Heart right ventricle (tissue), 16 donors: ENCODE results near the gene GRID1. TPM values are rescaled to one million over a fixed set of nuclear protein-coding genes. Genes with fewer than 3 reads are reported as not detected.

ENCODE experiments used
- ATAC-seq, 8 donors: fragments of 200-7000 bp; cut with Tn5 transposase; one replicate each; pipeline ENCODE4 v1.9.1; 2020; ENCODE audit warnings: mild to moderate bottlenecking in 8 of 8, moderate library complexity in 8 of 8, moderate number of reproducible peaks in 1 of 8
- DNase-seq, 2 donors: peaks; one replicate each; pipeline ENCODE4 v3.0.0-alpha.2; 2020
- H3K27ac ChIP-seq, 10 donors: fragments of 200-600 bp; sonication (generic) in 2 of 10; one replicate each; pipeline versions ENCODE4 v1.5.0 to v1.8.0; 2020 to 2022; ENCODE audit warnings: mild to moderate bottlenecking in 3 of 10
- H3K27me3 ChIP-seq, 7 donors: fragments of 200-600 bp; one replicate each; pipeline ENCODE4 v1.8.0; 2021 to 2022; ENCODE audit warnings: mild to moderate bottlenecking in 2 of 7
- H3K36me3 ChIP-seq, 9 donors: fragments of 200-600 bp; sonication (generic) in 1 of 9; one replicate each; pipeline versions ENCODE4 v1.5.0 to v1.8.0; 2020 to 2022; ENCODE audit warnings: mild to moderate bottlenecking in 2 of 9
- H3K4me1 ChIP-seq, 9 donors: fragments of 200-600 bp; sonication (generic) in 1 of 9; one replicate each; pipeline versions ENCODE4 v1.5.0 to v1.8.0; 2020 to 2022; ENCODE audit warnings: mild to moderate bottlenecking in 4 of 9
- H3K4me3 ChIP-seq, 10 donors: fragments of 200-600 bp; sonication (generic) in 2 of 10; one replicate each; pipeline versions ENCODE4 v1.5.0 to v1.8.0; 2020 to 2022; ENCODE audit warnings: mild to moderate bottlenecking in 7 of 10, moderate library complexity in 2 of 10
- H3K9me3 ChIP-seq, 11 donors: fragments of 200-600 bp in 10 of 11; sonication (generic) in 2 of 11; one replicate each; pipeline versions ENCODE4 v1.5.0 to v1.8.0; 2013 to 2022; ENCODE audit warnings: mild to moderate bottlenecking in 2 of 11, control low read depth in 1 of 11, moderate library complexity in 1 of 11
- CTCF ChIP-seq, 9 donors: fragments of 200-600 bp; sonication (generic) in 2 of 9; IDR thresholded peaks; one replicate each; pipeline versions ENCODE4 v1.5.0 to v1.8.0; 2021 to 2022; ENCODE audit warnings: antibody characterized with exemption in 9 of 9, mild to moderate bottlenecking in 5 of 9, moderate library complexity in 1 of 9
- WGBS, 2 donors: extraction: QIAGEN DNeasy Blood & Tissue Kit; methylation state at CpG; one replicate each; pipeline ENCODE4 v1.1.7; 2013; ENCODE audit warnings: inconsistent platforms in 1 of 2; 5-methylcytosine and 5-hydroxymethylcytosine counted together
- intact Hi-C, 10 donors: fragments of 100-400 bp; cut with DNase I; formaldehyde crosslinking; loops; one replicate each; pipeline versions ENCODE4 v1.11.1 to v1.14.2; 2022
- polyA plus RNA-seq, 2 donors: library from polyadenylated mRNA; stranded (reverse); fragments of 200-250 nt; gene quantifications; one replicate each; pipeline ENCODE4 v1.2.3, GENCODE V29; 2013
- total RNA-seq, 10 donors: library from RNA; stranded (reverse); fragmentation: NEBNext Ultra II Directional in 3 of 10; extraction: Animal tissue kit (Norgen Biotek cat#: 25700) in 3 of 10; gene quantifications; one replicate each; pipeline versions ENCODE4 v1.2.1 to v1.2.4, GENCODE V29; 2021 to 2023
- donor health status: Arrhythmogenic right ventricular cardiomyopathy.
- donor health status: ischemic (EF 13 %, LVEDD 7.1; RV severe dilation, severe dysfunction).
- donor health status: healthy with polysubstance abuse.
- donor health status: DM: no; HTN: yes; CAD: no.
- donor health status: DM: no; HTN: no; CAD: no.
- donor health status: ischemic (EF 25% LVEDD 6.9; RV normal size, moderate dysfunction).
- donor health status: ischemic (EF 25% LVEDD 5.7; RV mildly dilated, moderate dysfunction).
- donor health status: healthy.
- donor health status: DM: yes; HTN: yes; CAD: no.
- donor health status: Ischemic cardiomyopathy.
- donor health status: ischemic (EF 35%, LVEDD 5.7; RV mildly dilated, moderate dysfunction).
- donor health status: nonischemic (EF 11% LVEDD 7.7; RV severe dilation, severe dysfunction).
- donor health status: DM: yes; HTN: yes; CAD: no.
- donor health status: PGD.
- donor health status: ischemic (EF 29% LVEDD 5.4; RV normal size, mild dysfunction).
- donor health status: nonischemic (EF 23%, LVEDD 6.1; RV moderate dilation, normal function).

The GRID1 gene
- total and polyA plus RNA-seq, 12 donors, result 0.44 to 3.4 (median 1.5) TPM

GRCh38 chr10:85645053-85645452 is 721.5 kb downstream of the GRID1 start:
- ATAC-seq (no peak), DNase-seq (no peak)
- TF ChIP-seq CTCF (IDR thresholded peaks at IDR 0.05), result no peak
- 51 to 67% methylated on average over 3 of the region's 3 CpGs for WGBS, 2 donors
- H3K4me3 ChIP-seq, result no peak overlapping the region
- no peaks in the 10 kb centered on the region for H3K9me3 ChIP-seq
- intact Hi-C loops, result no loop called here
- H3K27me3 ChIP-seq, result no peaks in the 10 kb centered on the region
- no peaks in the 10 kb centered on the region for H3K36me3 ChIP-seq
- H3K27ac ChIP-seq, result no peak overlapping the region
- peaks cover 0 to 14% (median 0%) of the 10 kb centered on the region in 9 donors for H3K4me1 ChIP-seq

- TF ChIP-seq CTCF (IDR thresholded peaks at IDR 0.05), result no peak
- no peak overlapping the region for H3K4me3 ChIP-seq
- H3K27me3 ChIP-seq, result no peaks in the 10 kb centered on the region
- no peaks in the 10 kb centered on the region for H3K9me3 ChIP-seq
- intact Hi-C loops, result no loop called here
- no peak for DNase-seq
- H3K4me1 ChIP-seq, result peaks cover 0 to 14% (median 0%) of the 10 kb centered on the region in 9 donors
- WGBS, 2 donors, result 87 to 89% methylated on average over 6 of the region's 6 CpGs
- H3K27ac ChIP-seq, result no peak overlapping the region
- no peaks in the 10 kb centered on the region for H3K36me3 ChIP-seq
- ATAC-seq, result no peak
These were observed 722.6 kb downstream of the GRID1 start for GRCh38 chr10:85643845-85644525.

- intact Hi-C loops, result no loop called here
- H3K27ac ChIP-seq, result no peak overlapping the region
- WGBS, 2 donors, result 85 to 91% methylated on average over 4 of the region's 4 CpGs
These were observed 723.3 kb downstream of the GRID1 start for GRCh38 chr10:85643171-85643844.

More at GRCh38 chr10:85643171-85643844, 723.3 kb downstream of the GRID1 start:
- Histone ChIP-seq H3K36me3 (no peaks in the 10 kb centered on the region), H3K4me1 (peaks cover 0 to 14% (median 0%) of the 10 kb centered on the region in 9 donors), H3K27me3 (no peaks in the 10 kb centered on the region), H3K4me3 (no peak overlapping the region), H3K9me3 (no peaks in the 10 kb centered on the region)
- TF ChIP-seq CTCF (IDR thresholded peaks at IDR 0.05), result no peak
- no peak for DNase-seq
- no peak for ATAC-seq
